Measurements from ENCODE around the gene SOX6. TPM values are rescaled to one million over a fixed set of nuclear protein-coding genes. Genes with fewer than 3 reads are reported as not detected.

Gene SOX6
- total RNA-seq, 1 experiment from 2014 or later = 0.21 TPM

- ATAC-seq (no peak), DNase-seq (ENCODE audit: low read depth, low spot score) (no peak)
- Histone ChIP-seq H3K9me3 (ENCODE audit: control insufficient read depth, insufficient read depth, low read depth, low read length) (no peaks in the 10 kb centered on the region), H3K27ac (ENCODE audit: low read length) (no peak overlapping the region), H3K27me3 (ENCODE audit: control insufficient read depth, insufficient read depth, low read length) (no peaks in the 10 kb centered on the region), H3K4me3 (ENCODE audit: low read depth in 2 of 2, low read length in 2 of 2) (no peak overlapping the region), H3K36me3 (ENCODE audit: control insufficient read depth, insufficient read depth, low read length) (no peaks in the 10 kb centered on the region), H3K4me1 (ENCODE audit: control insufficient read depth, insufficient read depth, low read length) (no peaks in the 10 kb centered on the region)
- TF ChIP-seq TCF7L2 (IDR thresholded peaks at IDR 0.05; ENCODE audit: low read depth, low read length) (no peak), SIN3A (IDR thresholded peaks at IDR 0.05; ENCODE audit: borderline replicate concordance, insufficient read depth, low read depth, low read length) (no peak), POLR2AphosphoS5 (IDR thresholded peaks at IDR 0.05; ENCODE audit: low read depth, low read length) (no peak), CTCF (IDR thresholded peaks at IDR 0.05) (no peak)
- TF ChIP-seq, protein P1, sequence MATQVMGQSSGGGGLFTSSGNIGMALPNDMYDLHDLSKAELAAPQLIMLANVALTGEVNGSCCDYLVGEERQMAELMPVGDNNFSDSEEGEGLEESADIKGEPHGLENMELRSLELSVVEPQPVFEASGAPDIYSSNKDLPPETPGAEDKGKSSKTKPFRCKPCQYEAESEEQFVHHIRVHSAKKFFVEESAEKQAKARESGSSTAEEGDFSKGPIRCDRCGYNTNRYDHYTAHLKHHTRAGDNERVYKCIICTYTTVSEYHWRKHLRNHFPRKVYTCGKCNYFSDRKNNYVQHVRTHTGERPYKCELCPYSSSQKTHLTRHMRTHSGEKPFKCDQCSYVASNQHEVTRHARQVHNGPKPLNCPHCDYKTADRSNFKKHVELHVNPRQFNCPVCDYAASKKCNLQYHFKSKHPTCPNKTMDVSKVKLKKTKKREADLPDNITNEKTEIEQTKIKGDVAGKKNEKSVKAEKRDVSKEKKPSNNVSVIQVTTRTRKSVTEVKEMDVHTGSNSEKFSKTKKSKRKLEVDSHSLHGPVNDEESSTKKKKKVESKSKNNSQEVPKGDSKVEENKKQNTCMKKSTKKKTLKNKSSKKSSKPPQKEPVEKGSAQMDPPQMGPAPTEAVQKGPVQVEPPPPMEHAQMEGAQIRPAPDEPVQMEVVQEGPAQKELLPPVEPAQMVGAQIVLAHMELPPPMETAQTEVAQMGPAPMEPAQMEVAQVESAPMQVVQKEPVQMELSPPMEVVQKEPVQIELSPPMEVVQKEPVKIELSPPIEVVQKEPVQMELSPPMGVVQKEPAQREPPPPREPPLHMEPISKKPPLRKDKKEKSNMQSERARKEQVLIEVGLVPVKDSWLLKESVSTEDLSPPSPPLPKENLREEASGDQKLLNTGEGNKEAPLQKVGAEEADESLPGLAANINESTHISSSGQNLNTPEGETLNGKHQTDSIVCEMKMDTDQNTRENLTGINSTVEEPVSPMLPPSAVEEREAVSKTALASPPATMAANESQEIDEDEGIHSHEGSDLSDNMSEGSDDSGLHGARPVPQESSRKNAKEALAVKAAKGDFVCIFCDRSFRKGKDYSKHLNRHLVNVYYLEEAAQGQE (IDR thresholded peaks at IDR 0.05; ENCODE audit: insufficient read depth in 1 of 2, low read depth in 2 of 2, low read length in 1 of 2) = no peak
- in situ Hi-C loops (cut with HindIII; ENCODE audit: low pct_unique_long_range_greater_than_20kb, low sequenced_read_pairs) = no loop called here
- CTCF ChIA-PET = no interaction called here
- no TSS peak for BruUV-seq (replicated peaks)
- intact Hi-C loops (cut with micrococcal nuclease; ENCODE audit: unreplicated experiment) = no loop called here
- POLR2A ChIA-PET = no interaction called here
These were observed 340.4 kb downstream of the SOX6 start for GRCh38 chr11:16015741-16016467.

DNA sequence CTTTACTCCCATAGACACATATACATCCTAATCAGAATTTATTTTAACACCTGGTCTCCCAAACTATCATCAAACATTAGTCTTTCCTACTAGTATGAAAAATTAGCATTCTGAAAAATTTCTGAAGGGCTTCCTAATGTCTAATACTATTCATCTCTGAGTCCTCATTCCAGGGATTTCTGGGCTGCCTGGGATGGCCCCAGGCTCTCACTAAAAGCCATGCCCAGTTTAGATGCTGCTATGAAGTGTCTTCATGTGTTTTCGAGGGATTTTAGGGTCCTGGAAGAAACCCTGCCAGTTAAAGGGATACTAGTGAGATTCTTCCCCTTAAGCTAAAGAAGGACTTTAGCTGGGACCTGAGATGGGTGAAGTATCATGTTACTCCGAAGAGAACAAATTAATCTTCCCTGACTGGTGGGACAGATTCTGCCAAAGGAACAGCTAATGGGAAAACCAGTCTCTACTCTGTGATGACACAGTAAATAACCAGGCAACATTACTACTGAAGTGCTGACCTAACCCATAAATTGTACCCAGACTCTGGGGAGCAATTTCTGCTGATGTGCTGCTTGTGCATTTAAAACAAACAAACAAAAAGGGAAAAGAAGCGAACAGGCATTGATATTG is 342.6 kb downstream of the SOX6 start:
- in situ Hi-C loops (cut with HindIII; ENCODE audit: low pct_unique_long_range_greater_than_20kb, low sequenced_read_pairs) = no loop called here
- no peaks in the 10 kb centered on the region for H3K36me3 ChIP-seq (ENCODE audit: control insufficient read depth, insufficient read depth, low read length)
- no peaks in the 10 kb centered on the region for H3K4me1 ChIP-seq (ENCODE audit: control insufficient read depth, insufficient read depth, low read length)
- TF ChIP-seq CTCF (IDR thresholded peaks at IDR 0.05) (no peak), TCF7L2 (IDR thresholded peaks at IDR 0.05; ENCODE audit: low read depth, low read length) (no peak)
- no peaks in the 10 kb centered on the region for H3K27me3 ChIP-seq (ENCODE audit: control insufficient read depth, insufficient read depth, low read length)
- BruUV-seq (replicated peaks) = no TSS peak
- no peaks in the 10 kb centered on the region for H3K9me3 ChIP-seq (ENCODE audit: control insufficient read depth, insufficient read depth, low read depth, low read length)
- intact Hi-C loops (cut with micrococcal nuclease; ENCODE audit: unreplicated experiment) = no loop called here
- ATAC-seq (no peak), DNase-seq (ENCODE audit: low read depth, low spot score) (no peak)
- CTCF ChIA-PET = no interaction called here
- H3K4me3 ChIP-seq (ENCODE audit: low read depth in 2 of 2, low read length in 2 of 2) = no peak overlapping the region
- POLR2A ChIA-PET = no interaction called here
- no peak overlapping the region for H3K27ac ChIP-seq (ENCODE audit: low read length)
